ENCODE results near the gene PCMTD2. TPM values are rescaled to one million over a fixed set of nuclear protein-coding genes. Genes with fewer than 3 reads are reported as not detected.

Gene PCMTD2
- total RNA-seq, 2 experiments from 2014 or later = 47.0 to 51.7 TPM

- no TSS peak for BruUV-seq (replicated peaks)
- H3K36me3 ChIP-seq (ENCODE audit: insufficient read depth, low read length) = no peaks in the 10 kb centered on the region
- H3K4me1 ChIP-seq (ENCODE audit: insufficient read depth, low read length, poor library complexity, severe bottlenecking) = no peaks in the 10 kb centered on the region
- TF ChIP-seq CTCF (conservative IDR thresholded peaks at IDR 0.05; ENCODE audit: low read length) = no peak
- TF ChIP-seq EZH2phosphoT487 (IDR thresholded peaks at IDR 0.05; ENCODE audit: borderline replicate concordance, low read depth, low read length) = no peak
- H2AFZ ChIP-seq (ENCODE audit: low read length) = no peak overlapping the region
- H3K4me2 ChIP-seq (ENCODE audit: low read length) = no peak overlapping the region
- POLR2A ChIA-PET = interaction anchor here (0.7 to 1.0 kb wide), 2 partner anchors 19 to 264 kb away, joined by 3 read pairs; no protein-coding TSS in a partner anchor
- CTCF ChIA-PET (ENCODE audit: unreplicated experiment) = interaction anchor here (0.7 to 1.3 kb wide), 2 partner anchors 16 to 17 kb away, joined by 4 to 6 read pairs; no protein-coding TSS in a partner anchor
- no peaks in the 10 kb centered on the region for H4K20me1 ChIP-seq (ENCODE audit: insufficient read depth, low read length)
- DNase-seq (ENCODE audit: low spot score) = no peak
- no peak overlapping the region for H3K27ac ChIP-seq (ENCODE audit: low read depth, low read length, poor library complexity, severe bottlenecking)
- H3K4me3 ChIP-seq (ENCODE audit: low read depth, low read length, poor library complexity, severe bottlenecking) = no peak overlapping the region
- intact Hi-C loops (cut with micrococcal nuclease; ENCODE audit: unreplicated experiment) = no loop called here
- no peaks in the 10 kb centered on the region for H3K79me2 ChIP-seq (ENCODE audit: insufficient read depth, low read depth, low read length)
- H3K9me2 ChIP-seq (ENCODE audit: insufficient read depth, low read length) = no peaks in the 10 kb centered on the region
- no peaks in the 10 kb centered on the region for H3K9me3 ChIP-seq (ENCODE audit: low read length)
Observed at GRCh38 chr20:64239449-64240242, 15.9 kb upstream of the PCMTD2 start.

GRCh38 chr20:64240243-64241015 lies 15.1 kb upstream of the PCMTD2 start:
- intact Hi-C loops (cut with micrococcal nuclease; ENCODE audit: unreplicated experiment) = no loop called here
- Histone ChIP-seq H3K79me2 (ENCODE audit: insufficient read depth, low read depth, low read length) (no peaks in the 10 kb centered on the region), H3K9me2 (ENCODE audit: insufficient read depth, low read length) (no peaks in the 10 kb centered on the region), H3K9me3 (ENCODE audit: low read length) (no peaks in the 10 kb centered on the region), H3K4me2 (ENCODE audit: low read length) (no peak overlapping the region), H2AFZ (ENCODE audit: low read length) (no peak overlapping the region), H3K36me3 (ENCODE audit: insufficient read depth, low read length) (no peaks in the 10 kb centered on the region), H3K4me1 (ENCODE audit: insufficient read depth, low read length, poor library complexity, severe bottlenecking) (no peaks in the 10 kb centered on the region), H3K27ac (ENCODE audit: low read depth, low read length, poor library complexity, severe bottlenecking) (no peak overlapping the region), H4K20me1 (ENCODE audit: insufficient read depth, low read length) (no peaks in the 10 kb centered on the region), H3K4me3 (ENCODE audit: low read depth, low read length, poor library complexity, severe bottlenecking) (no peak overlapping the region)
- CTCF ChIA-PET (ENCODE audit: unreplicated experiment) = interaction anchor here (0.7 kb wide), 1 partner anchor 18 kb away, joined by 4 read pairs; no protein-coding TSS in a partner anchor
- no peak for DNase-seq (ENCODE audit: low spot score)
- POLR2A ChIA-PET = interaction anchor here (0.7 kb wide), 1 partner anchor 265 kb away, joined by 3 read pairs; no protein-coding TSS in a partner anchor
- BruUV-seq (replicated peaks) = no TSS peak
- no peak for TF ChIP-seq CTCF (conservative IDR thresholded peaks at IDR 0.05; ENCODE audit: low read length)
- no peak for TF ChIP-seq EZH2phosphoT487 (IDR thresholded peaks at IDR 0.05; ENCODE audit: borderline replicate concordance, low read depth, low read length)

All from OCI-LY7 (cell line).